GM12878 (cell line): ENCODE data around the gene CES4A. TPM values are rescaled to one million over a fixed set of nuclear protein-coding genes. Genes with fewer than 3 reads are reported as not detected.

Experiments used
- ATAC-seq: fragments of 200-7000 bp; cut with Tn5 transposase; 3 replicates; pipeline ENCODE4 v1.9.1; 2020; ENCODE audit warnings: mild to moderate bottlenecking, moderate library complexity
- BruUV-seq: library from RNA; stranded (reverse); fragments of 400-500 nt; replicated peaks from 2 replicates; lab custom pipeline; 2021; lab: Mats Ljungman, UMichigan
- CTCF ChIA-PET: fragments of 300-600 bp; sonication (Branson Sonifier 250); formaldehyde crosslinking; extraction: SDS; loops from one replicate; lab custom pipeline; 2021; ENCODE audit warnings: inconsistent platforms; lab: Yijun Ruan, JAX
- POLR2A ChIA-PET: fragments of 350-600 bp; formaldehyde crosslinking; extraction: SDS; loops from one replicate; lab custom pipeline; 2021; ENCODE audit warnings: inconsistent platforms; lab: Charles Lee
- RAD21 ChIA-PET: fragments of 300-600 bp; sonication (Branson Sonifier 250); formaldehyde crosslinking; loops from one replicate; lab custom pipeline; 2023; ENCODE audit warnings: antibody characterized with exemption; ENCODE audit not compliant: unreplicated experiment; lab: Charles Lee
- SMC1A ChIA-PET: fragments of 300-600 bp; sonication (Branson Sonifier 250); formaldehyde crosslinking; loops from one replicate; lab custom pipeline; 2023; ENCODE audit not compliant: unreplicated experiment, uncharacterized antibody; lab: Charles Lee
- DNase-seq: peaks from one replicate; pipeline ENCODE4 v3.0.0-alpha.2; 2011; ENCODE audit warnings: low read depth, low spot score
- FAIRE-seq: peaks from 3 replicates; lab custom pipeline; 2011; peaks lifted over from hg19 to GRCh38; lab: Jason Lieb, UNC
- H2AFZ ChIP-seq: 2 replicates; pipeline ENCODE4 v1.6.0; 2011; ENCODE audit warnings: low read depth, low read length, control low read depth; ENCODE audit not compliant: control insufficient read depth
- H3K27ac ChIP-seq: 2 replicates; pipeline ENCODE4 v1.5.1; 2011; ENCODE audit warnings: control low read depth; ENCODE audit not compliant: control insufficient read depth, insufficient read depth
- H3K27me3 ChIP-seq, 2 experiments: replicated peaks in 1 of 2; 2 replicates each; pipeline versions ENCODE4 v1.6.0 to v1.6.1; 2011; ENCODE audit warnings: low read length in 1 of 2; ENCODE audit not compliant: control insufficient read depth in 2 of 2, insufficient read depth in 2 of 2
- H3K36me3 ChIP-seq, 2 experiments: 2 replicates each; pipeline ENCODE4 v1.5.1; 2011; ENCODE audit warnings: low read length in 1 of 2; ENCODE audit not compliant: control insufficient read depth in 2 of 2, insufficient read depth in 2 of 2
- H3K4me1 ChIP-seq: 2 replicates; pipeline ENCODE4 v1.6.1; 2011; ENCODE audit warnings: mild to moderate bottlenecking, low read length, moderate library complexity, mixed read lengths; ENCODE audit not compliant: control insufficient read depth, insufficient read depth
- H3K4me2 ChIP-seq: 2 replicates; pipeline ENCODE4 v1.6.0; 2011; ENCODE audit warnings: control low read depth; ENCODE audit not compliant: control insufficient read depth, insufficient read depth
- H3K4me3 ChIP-seq: fragments of 200-600 bp; sonication (generic); 2 replicates; pipeline ENCODE4 v1.5.1; 2016
- H3K79me2 ChIP-seq: 2 replicates; pipeline ENCODE4 v1.6.0; 2011; ENCODE audit warnings: low read length; ENCODE audit not compliant: control insufficient read depth, insufficient read depth
- H3K9ac ChIP-seq: 2 replicates; pipeline ENCODE4 v1.8.0; 2011; ENCODE audit warnings: low read length, control low read depth, mixed read lengths; ENCODE audit not compliant: control insufficient read depth, insufficient read depth
- H3K9me3 ChIP-seq: replicated peaks from 3 replicates; pipeline ENCODE4 v1.5.1; 2011; ENCODE audit warnings: mild to moderate bottlenecking, low read length; ENCODE audit not compliant: control insufficient read depth, insufficient read depth
- H4K20me1 ChIP-seq: 2 replicates; pipeline ENCODE4 v1.6.0; 2011; ENCODE audit not compliant: control insufficient read depth, insufficient read depth
- JUNB ChIP-seq: IDR thresholded peaks from 2 replicates; pipeline ENCODE4 v1.6.1; 2016; ENCODE audit warnings: antibody characterized with exemption, mild to moderate bottlenecking
- RUNX3 ChIP-seq: IDR thresholded peaks from 2 replicates; pipeline ENCODE4 v1.6.1; 2012; ENCODE audit warnings: low read length, inconsistent platforms
- SREBF1 ChIP-seq: IDR thresholded peaks from 2 replicates; pipeline ENCODE4 v1.6.1; 2012; ENCODE audit warnings: mild to moderate bottlenecking, low read length
- WGBS: methylation state at CpG from one replicate; pipeline ENCODE4 v1.1.6; 2016; ENCODE audit warnings: low lambda C conversion rate; ENCODE audit not compliant: insufficient replicate concordance, insufficient coverage; ENCODE audit errors: missing lambda C conversion rate; 5-methylcytosine and 5-hydroxymethylcytosine counted together
- in situ Hi-C: fragments of 300-500 bp; cut with MboI; formaldehyde crosslinking; loops from 9 replicates; pipeline ENCODE4 v1.14.3; 2018; ENCODE audit warnings: mixed read lengths
- intact Hi-C: fragments of 100-400 bp; cut with micrococcal nuclease; formaldehyde crosslinking; loops from one replicate; pipeline ENCODE4 v1.14.2; 2022; ENCODE audit not compliant: unreplicated experiment
- polyA plus RNA-seq, 11 experiments: library from polyadenylated mRNA; depleted of rRNA in 4 of 11; unstranded in 6 of 11; stranded (reverse) in 5 of 11; fragments of >200 nt; fragmentation: Nextera tagmentation in 4 of 11; fragmentation: Illumina TruSeq in 1 of 11; extraction: Ambion mirVana in 4 of 11; extraction: Trizol in 1 of 11; gene quantifications; 1 replicate in 1 of 11; 2 replicates in 10 of 11; pipeline versions ENCODE4 v1.2.1 to v1.2.3, GENCODE V29; 2011 to 2016; ENCODE audit warnings: inconsistent platforms in 2 of 11, missing spikeins in 2 of 11, low read depth in 1 of 11
- total RNA-seq, 4 experiments: library from RNA; depleted of rRNA in 3 of 4; stranded (reverse); fragments of >200 nt in 3 of 4; fragmentation: Illumina TruSeq in 1 of 4; extraction: Trizol in 1 of 4; gene quantifications; 2 replicates each; pipeline versions ENCODE4 v1.2.1 to v1.2.3, GENCODE V29; 2013 to 2021
- TF ChIP-seq, protein P1 (sequence below): fragments of 450-650 bp; IDR thresholded peaks from 2 replicates; pipeline ENCODE4 v1.6.1; 2017; ENCODE audit warnings: mild to moderate bottlenecking, moderate library complexity

Gene CES4A
- total and polyA plus RNA-seq, 10 of the 15 experiments (the other 5 are each of a cell fraction or from before 2014, with no cell fraction given), result 0.05 to 5.0 (median 2.1) TPM

DNA sequence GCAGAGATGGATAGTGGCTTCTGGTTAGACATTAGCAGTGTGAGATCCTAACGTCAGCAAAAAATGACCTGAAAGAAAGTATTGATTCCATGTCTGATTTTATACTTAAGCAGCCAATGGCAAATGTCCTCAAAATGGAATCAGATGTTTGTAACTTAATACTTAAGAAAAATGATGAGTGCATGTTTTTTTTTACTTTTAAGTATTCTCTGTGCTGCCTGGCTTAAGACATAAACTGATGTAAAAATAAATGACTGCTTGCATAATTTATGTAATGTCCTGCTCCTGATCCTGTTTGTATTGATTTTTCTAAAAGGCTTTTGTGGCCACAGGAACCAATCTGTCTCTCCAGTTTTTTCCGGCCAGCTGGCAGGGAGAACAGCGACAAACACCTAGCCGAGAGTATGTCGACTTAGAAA, 47.9 kb downstream of the CES4A start:
- BruUV-seq, result no TSS peak
- no peak for DNase-seq
- ChIA-PET CTCF (interaction anchor here (1.3 to 2.1 kb wide), 3 partner anchors 18 to 134 kb away, joined by 3 to 7 read pairs (median 5); partner anchors contain the start of gene NOL3), SMC1A (interaction anchor here (0.8 to 3.0 kb wide), 5 partner anchors 8 to 121 kb away, joined by 4 to 9 read pairs (median 6); no protein-coding TSS in a partner anchor), POLR2A (interaction anchor here (2.1 kb wide), 1 partner anchor 8 kb away, joined by 7 read pairs; no protein-coding TSS in a partner anchor), RAD21 (interaction anchor here (1.4 kb wide), 2 partner anchors 18 to 22 kb away, joined by 3 to 4 read pairs; no protein-coding TSS in a partner anchor)
- Histone ChIP-seq H3K36me3 (peaks cover 2 to 9% of the 10 kb centered on the region in 2 experiments; a peak in 3 of 4 replicates), H3K4me2 (no peak overlapping the region), H3K79me2 (peaks cover 78% of the 10 kb centered on the region), H3K27me3 (no peaks in the 10 kb centered on the region), H3K4me1 (peaks cover 24% of the 10 kb centered on the region), H3K4me3 (no peak overlapping the region), H3K9ac (no peak overlapping the region), H4K20me1 (no peaks in the 10 kb centered on the region), H3K27ac (no peak overlapping the region), H3K9me3 (no peaks in the 10 kb centered on the region), H2AFZ (no peak overlapping the region)
- intact Hi-C loops (no loop called here), in situ Hi-C loops (loop anchor here (25.0 kb wide), 1 partner anchor 499 kb away; no protein-coding TSS in a partner anchor)
- TF ChIP-seq SREBF1, result no peak
- ATAC-seq, result no peak
- over 99% methylated on average over 5 of the region's 5 CpGs for WGBS
- no peak for FAIRE-seq

DNA sequence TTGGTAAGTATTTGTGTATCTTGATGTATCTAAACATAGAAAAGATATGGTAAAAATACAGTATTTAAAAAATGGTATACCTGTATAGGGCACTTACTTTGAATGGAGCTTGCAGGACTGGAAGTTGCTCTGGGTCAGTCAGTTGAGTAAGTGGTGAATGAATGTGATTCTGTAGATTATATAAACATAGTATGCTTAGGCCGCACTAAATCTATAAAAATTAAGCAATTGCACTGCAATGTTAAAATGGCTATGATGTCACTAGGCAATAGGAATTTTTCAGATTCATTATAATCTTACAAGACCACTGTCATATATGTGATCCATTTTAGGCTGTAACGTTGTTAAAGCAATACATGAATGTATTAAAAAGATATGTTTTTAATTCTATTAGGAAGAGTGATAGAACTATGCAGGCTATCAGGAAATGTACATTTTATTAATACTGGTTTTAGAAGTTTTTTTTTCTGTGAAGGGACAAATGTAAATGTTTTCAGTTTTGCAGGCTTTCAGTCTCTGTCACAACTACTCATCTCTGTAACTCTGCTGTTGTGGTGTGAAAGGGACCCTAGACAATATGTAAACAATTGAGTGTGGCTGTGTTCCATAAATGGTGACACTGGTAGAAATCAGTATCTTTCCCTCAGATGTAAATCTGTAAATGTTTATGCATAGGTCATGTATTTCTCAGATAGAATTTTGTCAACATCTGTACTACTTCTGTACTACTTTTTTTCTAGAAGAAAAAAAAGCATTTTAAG, 51.1 kb downstream of the CES4A start:
- Histone ChIP-seq H3K4me3 (no peak overlapping the region), H3K27me3 (no peaks in the 10 kb centered on the region), H3K9me3 (no peaks in the 10 kb centered on the region), H3K9ac (no peak overlapping the region), H3K36me3 (peaks cover 3 to 13% of the 10 kb centered on the region in 2 experiments), H3K4me1 (peaks cover 24% of the 10 kb centered on the region), H3K27ac (0 out of 2 replicates have a peak overlapping the region, but pooled peaks have one; percentile 4), H3K79me2 (peaks cover 63% of the 10 kb centered on the region), H2AFZ (no peak overlapping the region), H4K20me1 (no peaks in the 10 kb centered on the region), H3K4me2 (peak overlapping the region; percentile 14; the same call in 1 of the 2 replicates)
- intact Hi-C loops (no loop called here), in situ Hi-C loops (loop anchor here (25.0 kb wide), 1 partner anchor 502 kb away; no protein-coding TSS in a partner anchor)
- DNase-seq (no peak), ATAC-seq (peak; percentile 71), FAIRE-seq (peak; percentile 23)
- ChIA-PET SMC1A (interaction anchor here (0.7 to 1.3 kb wide), 3 partner anchors 8 to 15 kb away, joined by 3 to 5 read pairs (median 5); no protein-coding TSS in a partner anchor), RAD21 (interaction anchor here (0.6 kb wide), 1 partner anchor 62 kb away, joined by 3 read pairs; no protein-coding TSS in a partner anchor), POLR2A (no interaction called here), CTCF (interaction anchor here (1.0 to 1.1 kb wide), 2 partner anchors 8 to 62 kb away, joined by 3 to 4 read pairs; no protein-coding TSS in a partner anchor)
- TF ChIP-seq RUNX3 (peak; percentile 36), JUNB (peak; percentile 41)
- TF ChIP-seq, protein P1, sequence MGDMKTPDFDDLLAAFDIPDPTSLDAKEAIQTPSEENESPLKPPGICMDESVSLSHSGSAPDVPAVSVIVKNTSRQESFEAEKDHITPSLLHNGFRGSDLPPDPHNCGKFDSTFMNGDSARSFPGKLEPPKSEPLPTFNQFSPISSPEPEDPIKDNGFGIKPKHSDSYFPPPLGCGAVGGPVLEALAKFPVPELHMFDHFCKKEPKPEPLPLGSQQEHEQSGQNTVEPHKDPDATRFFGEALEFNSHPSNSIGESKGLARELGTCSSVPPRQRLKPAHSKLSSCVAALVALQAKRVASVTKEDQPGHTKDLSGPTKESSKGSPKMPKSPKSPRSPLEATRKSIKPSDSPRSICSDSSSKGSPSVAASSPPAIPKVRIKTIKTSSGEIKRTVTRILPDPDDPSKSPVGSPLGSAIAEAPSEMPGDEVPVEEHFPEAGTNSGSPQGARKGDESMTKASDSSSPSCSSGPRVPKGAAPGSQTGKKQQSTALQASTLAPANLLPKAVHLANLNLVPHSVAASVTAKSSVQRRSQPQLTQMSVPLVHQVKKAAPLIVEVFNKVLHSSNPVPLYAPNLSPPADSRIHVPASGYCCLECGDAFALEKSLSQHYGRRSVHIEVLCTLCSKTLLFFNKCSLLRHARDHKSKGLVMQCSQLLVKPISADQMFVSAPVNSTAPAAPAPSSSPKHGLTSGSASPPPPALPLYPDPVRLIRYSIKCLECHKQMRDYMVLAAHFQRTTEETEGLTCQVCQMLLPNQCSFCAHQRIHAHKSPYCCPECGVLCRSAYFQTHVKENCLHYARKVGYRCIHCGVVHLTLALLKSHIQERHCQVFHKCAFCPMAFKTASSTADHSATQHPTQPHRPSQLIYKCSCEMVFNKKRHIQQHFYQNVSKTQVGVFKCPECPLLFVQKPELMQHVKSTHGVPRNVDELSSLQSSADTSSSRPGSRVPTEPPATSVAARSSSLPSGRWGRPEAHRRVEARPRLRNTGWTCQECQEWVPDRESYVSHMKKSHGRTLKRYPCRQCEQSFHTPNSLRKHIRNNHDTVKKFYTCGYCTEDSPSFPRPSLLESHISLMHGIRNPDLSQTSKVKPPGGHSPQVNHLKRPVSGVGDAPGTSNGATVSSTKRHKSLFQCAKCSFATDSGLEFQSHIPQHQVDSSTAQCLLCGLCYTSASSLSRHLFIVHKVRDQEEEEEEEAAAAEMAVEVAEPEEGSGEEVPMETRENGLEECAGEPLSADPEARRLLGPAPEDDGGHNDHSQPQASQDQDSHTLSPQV, result no peak
- 26% methylated on average over 2 of the region's 2 CpGs for WGBS
- no TSS peak for BruUV-seq
